Prostate gland (tissue), 2 donors: ENCODE results near the gene NCOA6. TPM values are rescaled to one million over a fixed set of nuclear protein-coding genes. Genes with fewer than 3 reads are reported as not detected.

Experiments used
- DNase-seq: peaks from one replicate; pipeline ENCODE4 v3.0.0-alpha.2; 2019; ENCODE audit warnings: low spot score
- H3K27ac ChIP-seq, 2 donors: fragments of 200-600 bp; sonication (generic); 2 replicates each; pipeline ENCODE4 v1.5.1; 2017 to 2019
- H3K27me3 ChIP-seq: fragments of 200-600 bp; sonication (generic); replicated peaks from 2 replicates; pipeline ENCODE4 v1.5.1; 2019; ENCODE audit not compliant: insufficient read depth
- H3K36me3 ChIP-seq, 2 donors: fragments of 200-600 bp; sonication (generic); 1 replicate in 1 of 2; 2 replicates in 1 of 2; pipeline versions ENCODE4 v1.5.1 to v1.8.1; 2017 to 2019
- H3K4me1 ChIP-seq: fragments of 200-600 bp; sonication (generic); replicated peaks from 2 replicates; pipeline ENCODE4 v1.5.1; 2019
- H3K4me3 ChIP-seq, 2 donors: fragments of 200-600 bp; sonication (generic); 2 replicates each; pipeline ENCODE4 v1.5.1; 2017 to 2019
- H3K9me3 ChIP-seq: fragments of 200-600 bp; sonication (generic); 2 replicates; pipeline ENCODE4 v1.5.1; 2017
- CTCF ChIP-seq, 4 experiments: fragments of 200-600 bp in 2 of 4; fragments of 450-650 bp in 2 of 4; sonication (generic) in 2 of 4; IDR thresholded peaks; 1 replicate in 3 of 4; 2 replicates in 1 of 4; pipeline ENCODE4 v1.5.1; 2016 to 2019; ENCODE audit warnings: antibody characterized with exemption in 4 of 4, mild to moderate bottlenecking in 2 of 4, moderate library complexity in 2 of 4
- POLR2A ChIP-seq: fragments of 450-650 bp; IDR thresholded peaks from one replicate; pipeline ENCODE4 v1.6.1; 2016; ENCODE audit warnings: antibody characterized with exemption, mild to moderate bottlenecking
- POLR2AphosphoS5 ChIP-seq: sonication (generic); formaldehyde crosslinking; IDR thresholded peaks from one replicate; pipeline ENCODE4 v1.6.1; 2017; ENCODE audit warnings: antibody characterized with exemption
- WGBS: methylation state at CpG from one replicate; pipeline ENCODE4 v1.1.5; 2018; 5-methylcytosine and 5-hydroxymethylcytosine counted together
- intact Hi-C: fragments of 100-400 bp; cut with DNase I; formaldehyde crosslinking; loops from one replicate; pipeline ENCODE4 v1.14.2; 2022
- total RNA-seq, 2 donors: library from RNA; depleted of rRNA; stranded (reverse); fragments of >200 nt; gene quantifications; one replicate each; pipeline ENCODE4 v1.1.0, GENCODE V29; 2016

Gene NCOA6
- total RNA-seq, 2 donors from 2014 or later: 19.6 to 43.7 TPM

GRCh38 chr20:34683667-34684066, 141.8 kb downstream of the NCOA6 start:
- Histone ChIP-seq H3K4me3 (no peak overlapping the region), H3K9me3 (no peaks in the 10 kb centered on the region), H3K27me3 (no peaks in the 10 kb centered on the region), H3K4me1 (no peaks in the 10 kb centered on the region), H3K27ac (no peak overlapping the region), H3K36me3 (no peaks in the 10 kb centered on the region)
- no peak for DNase-seq
- WGBS: 92% methylated on average over 3 of the region's 3 CpGs
- intact Hi-C loops: no loop called here
- no peak for TF ChIP-seq POLR2AphosphoS5
- no peak for TF ChIP-seq CTCF (IDR thresholded peaks at IDR 0.05)
- no peak for TF ChIP-seq POLR2A

DNA sequence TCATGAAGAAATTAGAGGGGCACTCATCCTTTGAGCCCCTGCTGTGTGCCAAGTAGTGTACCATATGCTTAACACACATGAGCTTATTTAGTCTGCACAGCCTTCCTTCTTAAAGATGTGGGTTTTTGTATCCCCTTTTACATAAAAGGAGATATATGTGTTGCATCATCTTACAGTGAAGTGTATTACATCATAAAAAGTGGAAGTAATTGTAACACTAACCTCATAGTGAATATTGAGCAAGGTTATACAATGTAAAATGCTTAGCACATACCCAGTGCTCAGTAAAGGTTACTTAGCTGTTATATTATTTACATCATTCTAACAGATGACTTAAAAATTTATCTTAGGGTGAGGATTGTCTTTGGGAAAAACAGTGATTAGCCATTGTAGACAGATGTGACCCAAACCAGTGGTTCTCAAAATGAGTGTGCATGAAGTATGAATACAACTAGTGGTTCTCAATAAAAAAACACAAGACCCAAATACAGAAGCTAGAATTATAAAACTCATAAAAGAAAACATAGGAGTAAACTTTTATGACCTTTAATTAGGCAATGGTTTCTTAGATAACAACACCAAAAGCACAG, 144.8 kb downstream of the NCOA6 start:
- intact Hi-C loops: no loop called here
- H3K4me3 ChIP-seq: no peak overlapping the region
- no peak for TF ChIP-seq POLR2AphosphoS5
- no peak for TF ChIP-seq POLR2A
- no peak for TF ChIP-seq CTCF (IDR thresholded peaks at IDR 0.05)

GRCh38 chr20:34676642-34677373, 148.6 kb downstream of the NCOA6 start, which contains the start of gene PIGU:
Gene PIGU, minus strand, starts transcription at chr20:34677092. Its CDS starts 7 bp downstream, at chr20:34677085.
- H3K9me3 ChIP-seq: no peaks in the 10 kb centered on the region
- H3K4me1 ChIP-seq: no peaks in the 10 kb centered on the region
- DNase-seq: peak; percentile 95
- peak within 1 kb of the TSS; percentile 68 to 78 for H3K27ac ChIP-seq
- peak within 1 kb of the TSS; percentile 43 to 71 for H3K4me3 ChIP-seq
- H3K27me3 ChIP-seq: no peaks in the 10 kb centered on the region
- intact Hi-C loops: no loop called here
- no peaks in the 10 kb centered on the region for H3K36me3 ChIP-seq
- WGBS: under 1% methylated on average over 64 of the region's 64 CpGs
- TF ChIP-seq POLR2AphosphoS5: peak; percentile 94
- peak; percentile 61 for TF ChIP-seq POLR2A
- peak in 2 of 4 experiments; percentile 59 to 64 for TF ChIP-seq CTCF (IDR thresholded peaks at IDR 0.05)

More for the DNA sequence above, 144.8 kb downstream of the NCOA6 start:
- H3K9me3 ChIP-seq: no peaks in the 10 kb centered on the region
- H3K27me3 ChIP-seq: no peaks in the 10 kb centered on the region
- no peak overlapping the region for H3K27ac ChIP-seq
- no peaks in the 10 kb centered on the region for H3K4me1 ChIP-seq
- no peaks in the 10 kb centered on the region for H3K36me3 ChIP-seq
- no peak for DNase-seq

GRCh38 chr20:34675993-34676641, 149.3 kb downstream of the NCOA6 start:
- peak overlapping the region; percentile 68 to 78 for H3K27ac ChIP-seq
- no peak for TF ChIP-seq POLR2AphosphoS5
- TF ChIP-seq POLR2A: no peak
- no peak for TF ChIP-seq CTCF (IDR thresholded peaks at IDR 0.05)
- no peaks in the 10 kb centered on the region for H3K4me1 ChIP-seq
- H3K9me3 ChIP-seq: no peaks in the 10 kb centered on the region
- intact Hi-C loops: no loop called here
- no peak for DNase-seq
- H3K27me3 ChIP-seq: no peaks in the 10 kb centered on the region
- H3K4me3 ChIP-seq: peak overlapping the region; percentile 43 to 71
- under 1% methylated on average over 14 of the region's 14 CpGs for WGBS
- H3K36me3 ChIP-seq: no peaks in the 10 kb centered on the region
